ENCODE results near the gene ACOT13.
"Not testable (repeated sequence)": the region's sequence is repeated elsewhere in the genome, so short reads cannot be mapped to it uniquely, and the experiment has no call there.

ACOT13 gene

DNA sequence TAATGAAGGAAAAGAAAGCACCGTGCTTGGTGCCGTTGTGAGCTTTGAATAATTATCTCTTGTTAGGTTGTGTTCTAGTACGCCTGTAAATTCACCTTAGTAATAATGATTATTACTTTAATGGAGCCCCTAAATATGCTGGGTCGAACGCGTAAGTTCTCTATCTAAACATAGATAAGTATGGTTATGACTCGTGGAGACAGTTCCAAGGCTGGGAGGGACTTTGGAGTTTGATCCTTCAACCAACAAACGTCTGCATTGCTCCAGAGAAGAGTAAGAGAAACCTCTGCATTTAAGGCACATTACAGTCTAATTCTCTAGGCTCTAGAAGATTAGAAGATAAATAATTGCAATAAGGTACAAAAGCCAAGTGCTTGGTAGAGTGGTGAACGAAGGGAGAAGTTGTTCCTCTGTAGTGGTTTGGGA lies 514 bp downstream of the ACOT13 start:
- peaks cover 24% of the 10 kb centered on the region for H3K4me1 ChIP-seq (ENCODE audit: control insufficient read depth, low read length)
- peak overlapping the region; percentile 95 for H3K4me2 ChIP-seq (ENCODE audit: low read length)
- no peak for TF ChIP-seq EZH2phosphoT487 (IDR thresholded peaks at IDR 0.05; ENCODE audit: borderline replicate concordance, low read length)
- TF ChIP-seq, protein P1, sequence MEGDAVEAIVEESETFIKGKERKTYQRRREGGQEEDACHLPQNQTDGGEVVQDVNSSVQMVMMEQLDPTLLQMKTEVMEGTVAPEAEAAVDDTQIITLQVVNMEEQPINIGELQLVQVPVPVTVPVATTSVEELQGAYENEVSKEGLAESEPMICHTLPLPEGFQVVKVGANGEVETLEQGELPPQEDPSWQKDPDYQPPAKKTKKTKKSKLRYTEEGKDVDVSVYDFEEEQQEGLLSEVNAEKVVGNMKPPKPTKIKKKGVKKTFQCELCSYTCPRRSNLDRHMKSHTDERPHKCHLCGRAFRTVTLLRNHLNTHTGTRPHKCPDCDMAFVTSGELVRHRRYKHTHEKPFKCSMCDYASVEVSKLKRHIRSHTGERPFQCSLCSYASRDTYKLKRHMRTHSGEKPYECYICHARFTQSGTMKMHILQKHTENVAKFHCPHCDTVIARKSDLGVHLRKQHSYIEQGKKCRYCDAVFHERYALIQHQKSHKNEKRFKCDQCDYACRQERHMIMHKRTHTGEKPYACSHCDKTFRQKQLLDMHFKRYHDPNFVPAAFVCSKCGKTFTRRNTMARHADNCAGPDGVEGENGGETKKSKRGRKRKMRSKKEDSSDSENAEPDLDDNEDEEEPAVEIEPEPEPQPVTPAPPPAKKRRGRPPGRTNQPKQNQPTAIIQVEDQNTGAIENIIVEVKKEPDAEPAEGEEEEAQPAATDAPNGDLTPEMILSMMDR (IDR thresholded peaks at IDR 0.05; ENCODE audit: low read depth, low read length, poor library complexity, severe bottlenecking) = no peak
- no peaks in the 10 kb centered on the region for H3K9me2 ChIP-seq (replicated peaks; ENCODE audit: control insufficient read depth, low read length)
- 0 out of 2 replicates have a peak, but pooled peaks cover 4% of the 10 kb centered on the region for H3K9me3 ChIP-seq (ENCODE audit: control insufficient read depth, insufficient read depth, low read length)
- H3K4me3 ChIP-seq (ENCODE audit: low read length) = peak overlapping the region; percentile 99
- H3F3A ChIP-seq (ENCODE audit: control insufficient read depth, insufficient read depth) = no peaks in the 10 kb centered on the region
- peaks cover 41% of the 10 kb centered on the region for H3K36me3 ChIP-seq (ENCODE audit: control insufficient read depth, low read length)
- peaks cover 49% of the 10 kb centered on the region for H3K79me2 ChIP-seq (ENCODE audit: control insufficient read depth, low read length)
- H3K27me3 ChIP-seq (ENCODE audit: control insufficient read depth, low read length) = no peaks in the 10 kb centered on the region
- H3K27ac ChIP-seq (ENCODE audit: low read depth, low read length) = peak overlapping the region; percentile 62
- H4K20me1 ChIP-seq (ENCODE audit: control insufficient read depth, insufficient read depth, low read depth, low read length) = no peaks in the 10 kb centered on the region

DNA sequence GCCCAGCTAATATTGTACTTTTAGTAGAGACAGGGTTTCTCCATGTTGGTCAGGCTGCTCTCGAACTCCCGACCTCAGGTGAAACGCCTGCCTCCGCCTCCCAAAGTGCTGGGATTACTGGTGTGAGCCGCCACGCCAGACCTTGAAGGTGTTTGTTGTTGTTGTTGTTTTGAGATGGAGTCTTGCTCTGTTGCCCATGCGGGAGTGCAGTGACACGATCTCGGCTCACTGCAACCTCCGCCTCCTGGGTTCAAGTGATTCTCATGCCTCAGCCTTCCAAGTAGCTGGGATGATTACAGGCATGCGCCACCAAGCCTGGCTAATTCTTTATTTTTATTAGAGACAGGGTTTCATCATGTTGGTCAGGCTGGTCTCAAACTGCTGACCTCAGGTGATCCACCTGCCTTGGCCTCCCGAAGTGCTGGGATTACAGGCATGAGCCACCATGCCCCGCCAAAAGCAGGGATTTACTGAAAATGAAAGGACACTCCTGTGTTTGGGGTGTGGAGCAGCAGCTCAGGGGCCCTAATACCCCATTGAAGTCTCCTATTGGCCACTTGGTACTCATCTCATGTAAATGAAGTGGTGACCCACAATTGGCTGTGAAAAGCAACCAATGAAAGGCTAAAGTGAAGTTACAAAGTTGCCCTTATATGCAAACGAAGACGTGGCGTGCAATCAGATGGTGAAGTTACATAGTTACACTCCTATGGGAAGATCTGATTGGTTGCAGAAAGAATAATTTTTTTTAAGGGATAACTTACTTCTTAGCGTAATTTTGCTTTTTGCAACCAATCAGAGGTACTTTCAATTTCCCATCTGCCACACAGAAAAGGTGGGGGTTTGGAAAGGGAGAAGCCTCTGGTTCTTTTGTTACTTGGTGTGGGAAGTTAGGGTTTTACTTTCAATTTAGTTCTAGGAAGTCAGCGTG lies 1.5 kb downstream of the ACOT13 start:
- not testable (repeated sequence) for H3K9me3 ChIP-seq (ENCODE audit: control insufficient read depth, insufficient read depth, low read length); H3K27ac ChIP-seq (ENCODE audit: low read depth, low read length); H3K9me2 ChIP-seq (replicated peaks; ENCODE audit: control insufficient read depth, low read length); H4K20me1 ChIP-seq (ENCODE audit: control insufficient read depth, insufficient read depth, low read depth, low read length); H3F3A ChIP-seq (ENCODE audit: control insufficient read depth, insufficient read depth); H3K27me3 ChIP-seq (ENCODE audit: control insufficient read depth, low read length)
- H3K4me2 ChIP-seq (ENCODE audit: low read length) = peak overlapping the region; percentile 95
- H3K4me3 ChIP-seq (ENCODE audit: low read length) = peak overlapping the region; percentile 99
- H3K4me1 ChIP-seq (ENCODE audit: control insufficient read depth, low read length) = peaks cover 24% of the 10 kb centered on the region
- peaks cover 44% of the 10 kb centered on the region for H3K79me2 ChIP-seq (ENCODE audit: control insufficient read depth, low read length)
- H3K36me3 ChIP-seq (ENCODE audit: control insufficient read depth, low read length) = peaks cover 32% of the 10 kb centered on the region

DNA sequence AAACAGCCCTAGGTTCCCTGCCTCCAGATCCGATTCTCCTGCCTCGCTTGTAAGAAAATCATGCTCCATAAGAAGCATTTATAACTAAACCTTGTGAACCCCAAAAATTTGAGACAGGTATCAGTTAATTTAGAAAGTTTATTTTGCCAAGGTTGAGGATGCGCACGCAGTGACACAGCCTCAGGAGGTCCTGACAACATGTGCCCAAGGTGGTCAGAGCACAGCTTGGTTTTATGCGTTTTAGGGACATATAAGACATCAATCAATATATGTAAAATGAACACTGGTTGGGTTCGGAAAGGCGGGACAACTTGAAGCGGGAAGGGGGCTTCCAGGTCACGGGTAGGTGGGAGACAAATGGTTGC lies 2.1 kb downstream of the ACOT13 start:
- H3K4me2 ChIP-seq (ENCODE audit: low read length) = no peak overlapping the region
- peaks cover 25% of the 10 kb centered on the region for H3K36me3 ChIP-seq (ENCODE audit: control insufficient read depth, low read length)
- no peak overlapping the region for H3K27ac ChIP-seq (ENCODE audit: low read depth, low read length)
- H3K9me2 ChIP-seq (replicated peaks; ENCODE audit: control insufficient read depth, low read length) = no peaks in the 10 kb centered on the region
- no peaks in the 10 kb centered on the region for H3F3A ChIP-seq (ENCODE audit: control insufficient read depth, insufficient read depth)
- H4K20me1 ChIP-seq (ENCODE audit: control insufficient read depth, insufficient read depth, low read depth, low read length) = no peaks in the 10 kb centered on the region
- peaks cover 24% of the 10 kb centered on the region for H3K4me1 ChIP-seq (ENCODE audit: control insufficient read depth, low read length)
- H3K27me3 ChIP-seq (ENCODE audit: control insufficient read depth, low read length) = no peaks in the 10 kb centered on the region
- no peak overlapping the region for H3K4me3 ChIP-seq (ENCODE audit: low read length)
- H3K79me2 ChIP-seq (ENCODE audit: control insufficient read depth, low read length) = peaks cover 37% of the 10 kb centered on the region
- H3K9me3 ChIP-seq (ENCODE audit: control insufficient read depth, insufficient read depth, low read length) = peaks cover 9% of the 10 kb centered on the region; the same call in 1 of the 2 replicates
- TF ChIP-seq EZH2phosphoT487 (IDR thresholded peaks at IDR 0.05; ENCODE audit: borderline replicate concordance, low read length) = no peak
- TF ChIP-seq, protein P1 (IDR thresholded peaks at IDR 0.05; ENCODE audit: low read depth, low read length, poor library complexity, severe bottlenecking) = no peak

DNA sequence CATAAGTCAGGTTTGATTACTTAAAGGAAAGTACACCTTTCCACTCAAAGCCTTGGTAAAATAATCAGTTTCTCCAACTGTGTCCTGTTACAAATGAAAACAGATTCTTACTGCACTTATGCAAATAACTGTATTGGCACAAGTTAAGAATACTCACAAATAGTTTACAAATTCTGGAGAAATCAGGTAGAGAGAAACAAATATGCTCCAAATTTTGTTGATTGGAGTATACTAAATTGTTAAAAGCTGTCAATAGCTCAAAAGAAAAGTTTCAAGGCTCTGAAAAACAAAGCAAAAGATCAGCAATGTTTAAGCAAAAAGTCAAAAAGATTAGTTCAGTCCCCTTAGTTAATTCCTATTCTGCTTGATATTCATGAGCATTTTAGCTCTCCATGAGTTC lies 3.6 kb downstream of the ACOT13 start:
- H3K4me3 ChIP-seq (ENCODE audit: low read length); H3F3A ChIP-seq (ENCODE audit: control insufficient read depth, insufficient read depth); H3K9me2 ChIP-seq (replicated peaks; ENCODE audit: control insufficient read depth, low read length); H3K27ac ChIP-seq (ENCODE audit: low read depth, low read length); H3K27me3 ChIP-seq (ENCODE audit: control insufficient read depth, low read length); H4K20me1 ChIP-seq (ENCODE audit: control insufficient read depth, insufficient read depth, low read depth, low read length); H3K4me2 ChIP-seq (ENCODE audit: low read length); H3K9me3 ChIP-seq (ENCODE audit: control insufficient read depth, insufficient read depth, low read length): not testable (repeated sequence)
- H3K36me3 ChIP-seq (ENCODE audit: control insufficient read depth, low read length) = peaks cover 10% of the 10 kb centered on the region
- peaks cover 22% of the 10 kb centered on the region for H3K79me2 ChIP-seq (ENCODE audit: control insufficient read depth, low read length)
- peaks cover 12% of the 10 kb centered on the region for H3K4me1 ChIP-seq (ENCODE audit: control insufficient read depth, low read length)

DNA sequence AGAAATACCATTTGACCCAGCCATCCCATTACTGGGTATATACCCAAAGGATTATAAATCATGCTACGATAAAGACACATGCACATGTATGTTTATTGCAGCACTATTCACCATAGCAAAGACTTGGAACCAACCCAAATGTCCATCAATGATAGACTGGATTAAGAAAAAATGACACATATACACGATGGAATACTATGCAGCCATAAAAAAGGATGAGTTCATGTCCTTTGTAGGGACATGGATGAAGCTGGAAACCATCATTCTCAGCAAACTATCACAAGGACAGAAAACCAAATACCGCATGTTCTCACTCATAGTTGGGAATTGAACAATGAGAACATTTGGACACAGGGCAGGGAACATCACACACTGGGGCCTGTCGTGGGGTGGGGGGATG lies 4.2 kb downstream of the ACOT13 start:
- not testable (repeated sequence) for H3K4me3 ChIP-seq (ENCODE audit: low read length); H4K20me1 ChIP-seq (ENCODE audit: control insufficient read depth, insufficient read depth, low read depth, low read length); H3K9me3 ChIP-seq (ENCODE audit: control insufficient read depth, insufficient read depth, low read length); H3K27me3 ChIP-seq (ENCODE audit: control insufficient read depth, low read length); H3K36me3 ChIP-seq (ENCODE audit: control insufficient read depth, low read length); H3K4me1 ChIP-seq (ENCODE audit: control insufficient read depth, low read length); H3K4me2 ChIP-seq (ENCODE audit: low read length); H3K27ac ChIP-seq (ENCODE audit: low read depth, low read length); H3K9me2 ChIP-seq (replicated peaks; ENCODE audit: control insufficient read depth, low read length); H3F3A ChIP-seq (ENCODE audit: control insufficient read depth, insufficient read depth)
- H3K79me2 ChIP-seq (ENCODE audit: control insufficient read depth, low read length) = peaks cover 16% of the 10 kb centered on the region
